ENCODE data around the gene SLC4A9.

- TF ChIP-seq, protein P1, sequence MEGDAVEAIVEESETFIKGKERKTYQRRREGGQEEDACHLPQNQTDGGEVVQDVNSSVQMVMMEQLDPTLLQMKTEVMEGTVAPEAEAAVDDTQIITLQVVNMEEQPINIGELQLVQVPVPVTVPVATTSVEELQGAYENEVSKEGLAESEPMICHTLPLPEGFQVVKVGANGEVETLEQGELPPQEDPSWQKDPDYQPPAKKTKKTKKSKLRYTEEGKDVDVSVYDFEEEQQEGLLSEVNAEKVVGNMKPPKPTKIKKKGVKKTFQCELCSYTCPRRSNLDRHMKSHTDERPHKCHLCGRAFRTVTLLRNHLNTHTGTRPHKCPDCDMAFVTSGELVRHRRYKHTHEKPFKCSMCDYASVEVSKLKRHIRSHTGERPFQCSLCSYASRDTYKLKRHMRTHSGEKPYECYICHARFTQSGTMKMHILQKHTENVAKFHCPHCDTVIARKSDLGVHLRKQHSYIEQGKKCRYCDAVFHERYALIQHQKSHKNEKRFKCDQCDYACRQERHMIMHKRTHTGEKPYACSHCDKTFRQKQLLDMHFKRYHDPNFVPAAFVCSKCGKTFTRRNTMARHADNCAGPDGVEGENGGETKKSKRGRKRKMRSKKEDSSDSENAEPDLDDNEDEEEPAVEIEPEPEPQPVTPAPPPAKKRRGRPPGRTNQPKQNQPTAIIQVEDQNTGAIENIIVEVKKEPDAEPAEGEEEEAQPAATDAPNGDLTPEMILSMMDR (IDR thresholded peaks at IDR 0.05) = no peak
- no peak for TF ChIP-seq POLR2A (IDR thresholded peaks at IDR 0.05)
Measured at GRCh38 chr5:140355546-140355945, 4.4 kb upstream of the SLC4A9 start.
